HFFc6 (cell line): ENCODE results near the gene HHAT. TPM values are rescaled to one million over a fixed set of nuclear protein-coding genes. Genes with fewer than 3 reads are reported as not detected.

Source experiments
- DNase-seq: peaks from one replicate; pipeline ENCODE4 v3.0.0-alpha.2; 2018
- H3K27ac Mint-ChIP-seq: 2 replicates; pipeline ENCODE4 v1.8.0; 2020; ENCODE audit warnings: mild to moderate bottlenecking, mixed read lengths
- H3K27me3 Mint-ChIP-seq: 2 replicates; pipeline ENCODE4 v1.8.0; 2021; ENCODE audit warnings: mild to moderate bottlenecking, moderate library complexity, mixed read lengths; ENCODE audit not compliant: insufficient read depth
- H3K36me3 Mint-ChIP-seq: 2 replicates; pipeline ENCODE4 v1.8.0; 2021; ENCODE audit warnings: low read depth, mixed read lengths
- H3K4me1 Mint-ChIP-seq: 2 replicates; pipeline ENCODE4 v1.8.0; 2020; ENCODE audit warnings: low read depth, mixed read lengths
- H3K4me3 Mint-ChIP-seq: 2 replicates; pipeline ENCODE4 v1.8.0; 2020; ENCODE audit warnings: mild to moderate bottlenecking, moderate library complexity, mixed read lengths
- H3K9me3 Mint-ChIP-seq: 2 replicates; pipeline ENCODE4 v1.8.0; 2020; ENCODE audit warnings: mild to moderate bottlenecking, mixed read lengths
- CTCF ChIP-seq: fragments of 200-600 bp; sonication (generic); IDR thresholded peaks from 2 replicates; pipeline ENCODE4 v1.5.0; 2021; ENCODE audit warnings: antibody characterized with exemption, mild to moderate bottlenecking
- total RNA-seq, 6 experiments: library from RNA; stranded (reverse); fragmentation: NEBNext Ultra II Directional; extraction: Animal tissue kit (Norgen Biotek cat#: 25700); gene quantifications; 2 replicates in 1 of 6; 3 replicates in 5 of 6; pipeline ENCODE4 v1.2.3, GENCODE V29; 2021

HHAT gene
- total RNA-seq, 6 experiments from 2014 or later: 2.8 to 3.9 (median 3.2) TPM

- Mint-ChIP-seq H3K27me3 (no peaks in the 10 kb centered on the region; the same call in 1 of the 2 replicates), H3K27ac (no peak overlapping the region), H3K9me3 (no peaks in the 10 kb centered on the region), H3K4me3 (no peak overlapping the region), H3K4me1 (peaks cover 14% of the 10 kb centered on the region), H3K36me3 (no peaks in the 10 kb centered on the region)
- no peak for DNase-seq
- TF ChIP-seq CTCF: no peak
Measured at GRCh38 chr1:210697185-210697584, 368.5 kb downstream of the HHAT start.

DNA sequence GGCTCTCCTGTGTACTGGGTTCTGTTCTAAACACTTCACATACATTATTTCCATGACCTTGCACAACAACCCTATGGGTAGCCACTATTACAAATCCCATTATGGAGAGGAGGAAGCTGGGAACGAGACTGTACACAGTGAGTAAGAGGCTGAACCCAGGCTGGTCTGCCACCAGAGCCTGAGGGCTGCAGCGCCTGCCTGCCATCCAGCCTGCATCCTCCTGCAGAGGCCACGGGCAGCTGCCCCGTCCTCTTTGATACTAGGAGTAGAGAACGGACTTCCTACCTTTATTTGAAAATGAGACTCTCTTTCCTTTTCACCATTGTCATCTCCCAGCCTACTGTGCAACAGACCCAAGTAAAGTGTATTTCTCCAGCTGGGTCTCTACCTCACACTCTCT, 370.0 kb downstream of the HHAT start:
- Mint-ChIP-seq H3K27ac (no peak overlapping the region), H3K36me3 (no peaks in the 10 kb centered on the region), H3K4me3 (no peak overlapping the region), H3K4me1 (peaks cover 14% of the 10 kb centered on the region), H3K9me3 (no peaks in the 10 kb centered on the region), H3K27me3 (no peaks in the 10 kb centered on the region; the same call in 1 of the 2 replicates)
- no peak for DNase-seq
- TF ChIP-seq CTCF: no peak

DNA sequence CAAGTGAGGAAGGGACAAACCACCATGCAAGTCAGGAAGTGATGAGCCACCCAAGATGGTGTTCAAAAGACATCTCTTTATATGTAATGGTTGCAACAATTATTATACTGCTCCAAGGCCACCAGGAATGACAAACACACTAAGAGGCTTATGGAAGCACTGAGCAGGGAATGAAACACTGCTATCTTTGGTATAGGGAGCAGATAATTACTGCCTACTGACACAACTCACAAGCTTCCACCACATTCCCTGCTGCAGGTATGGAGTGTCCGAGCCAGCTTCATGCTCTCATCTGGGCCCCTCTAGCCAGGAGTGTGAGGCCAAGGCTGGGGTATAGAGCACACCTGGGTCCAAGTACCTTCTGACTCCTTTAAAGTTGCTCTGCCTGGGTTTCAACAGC, 371.4 kb downstream of the HHAT start:
- no peak for TF ChIP-seq CTCF
- no peaks in the 10 kb centered on the region; the same call in 1 of the 2 replicates for H3K27me3 Mint-ChIP-seq
- H3K4me3 Mint-ChIP-seq: no peak overlapping the region
- no peak for DNase-seq
- H3K36me3 Mint-ChIP-seq: no peaks in the 10 kb centered on the region
- peaks cover 14% of the 10 kb centered on the region for H3K4me1 Mint-ChIP-seq
- no peak overlapping the region for H3K27ac Mint-ChIP-seq
- H3K9me3 Mint-ChIP-seq: no peaks in the 10 kb centered on the region

GRCh38 chr1:210700511-210700910, 371.8 kb downstream of the HHAT start:
- H3K4me3 Mint-ChIP-seq: no peak overlapping the region
- no peak overlapping the region for H3K27ac Mint-ChIP-seq
- DNase-seq: peak; percentile 12
- H3K4me1 Mint-ChIP-seq: peaks cover 14% of the 10 kb centered on the region
- no peaks in the 10 kb centered on the region; the same call in 1 of the 2 replicates for H3K27me3 Mint-ChIP-seq
- H3K9me3 Mint-ChIP-seq: no peaks in the 10 kb centered on the region
- H3K36me3 Mint-ChIP-seq: no peaks in the 10 kb centered on the region
- no peak for TF ChIP-seq CTCF

DNA sequence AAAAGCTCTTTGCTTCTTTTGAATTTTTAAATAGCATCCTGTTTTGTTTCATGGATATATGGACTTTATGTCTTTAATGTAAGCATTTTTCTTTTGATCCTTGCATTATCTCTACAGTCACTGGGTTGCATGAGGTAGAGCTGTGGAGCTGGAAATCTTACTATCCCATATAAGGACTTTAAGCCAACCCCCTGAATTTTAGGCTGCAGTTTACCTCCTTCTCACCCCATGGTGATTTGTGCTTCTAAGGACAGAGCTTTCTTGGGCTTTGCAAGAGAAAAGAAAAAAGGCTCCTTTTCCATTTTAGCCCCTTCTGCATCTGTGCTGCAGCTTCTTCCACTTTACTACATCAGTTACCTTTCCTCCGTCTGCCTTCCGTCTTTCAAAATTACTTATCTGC, 373.8 kb downstream of the HHAT start:
- peaks cover 18% of the 10 kb centered on the region for H3K4me1 Mint-ChIP-seq
- DNase-seq: no peak
- no peak overlapping the region for H3K4me3 Mint-ChIP-seq
- no peak for TF ChIP-seq CTCF
- H3K9me3 Mint-ChIP-seq: no peaks in the 10 kb centered on the region
- H3K36me3 Mint-ChIP-seq: no peaks in the 10 kb centered on the region
- H3K27me3 Mint-ChIP-seq: no peaks in the 10 kb centered on the region
- no peak overlapping the region for H3K27ac Mint-ChIP-seq

DNA sequence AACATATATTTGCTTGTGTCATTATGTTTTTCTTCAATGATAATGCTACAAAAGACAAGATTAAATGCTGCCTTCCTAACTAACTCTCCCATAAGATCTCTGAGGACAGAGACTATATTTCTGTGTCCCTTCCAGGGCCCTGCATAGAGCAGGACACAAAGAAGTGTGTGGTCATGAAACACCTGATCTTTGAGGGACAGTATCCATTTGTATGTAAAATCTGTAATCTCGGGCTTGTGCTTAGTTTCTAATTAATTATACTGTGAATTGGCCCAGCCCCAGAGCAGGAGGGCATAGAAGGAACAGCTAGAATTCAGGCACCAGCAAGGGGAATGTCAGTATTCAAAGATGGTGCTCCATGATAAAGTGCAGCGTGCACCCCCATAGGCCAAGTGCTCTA, 374.9 kb downstream of the HHAT start:
- DNase-seq: no peak
- no peak overlapping the region for H3K27ac Mint-ChIP-seq
- no peak for TF ChIP-seq CTCF
- peaks cover 18% of the 10 kb centered on the region for H3K4me1 Mint-ChIP-seq
- no peak overlapping the region for H3K4me3 Mint-ChIP-seq
- H3K36me3 Mint-ChIP-seq: no peaks in the 10 kb centered on the region
- no peaks in the 10 kb centered on the region for H3K9me3 Mint-ChIP-seq
- H3K27me3 Mint-ChIP-seq: no peaks in the 10 kb centered on the region; the same call in 1 of the 2 replicates
